Liver (tissue), 9 donors: ENCODE measurements around the gene PRKAR1B. TPM values are rescaled to one million over a fixed set of nuclear protein-coding genes. Genes with fewer than 3 reads are reported as not detected.

Source experiments
- DNase-seq: peaks from one replicate; pipeline ENCODE4 v3.0.0-alpha.2; 2017; ENCODE audit warnings: low spot score
- H3K27ac ChIP-seq, 2 donors: one replicate each; pipeline ENCODE4 v1.7.0; 2013; ENCODE audit warnings: inconsistent platforms in 2 of 2, low read length in 2 of 2, control low read depth in 1 of 2, low read depth in 1 of 2, mild to moderate bottlenecking in 1 of 2
- H3K27me3 ChIP-seq, 4 donors: one replicate each; pipeline versions ENCODE4 v1.6.1 to v1.7.0; 2013; ENCODE audit warnings: low read length in 3 of 4, inconsistent platforms in 1 of 4, mild to moderate bottlenecking in 1 of 4, moderate library complexity in 1 of 4; ENCODE audit not compliant: control insufficient read depth in 4 of 4, insufficient read depth in 4 of 4
- H3K36me3 ChIP-seq, 4 donors: one replicate each; pipeline versions ENCODE4 v1.6.1 to v1.7.0; 2013; ENCODE audit warnings: low read length in 3 of 4, mild to moderate bottlenecking in 3 of 4, low read depth in 1 of 4, moderate library complexity in 1 of 4; ENCODE audit not compliant: control insufficient read depth in 4 of 4, insufficient read depth in 3 of 4
- H3K4me1 ChIP-seq, 4 donors: one replicate each; pipeline versions ENCODE4 v1.6.1 to v1.7.0; 2013; ENCODE audit warnings: low read length in 3 of 4, mild to moderate bottlenecking in 3 of 4, moderate library complexity in 1 of 4; ENCODE audit not compliant: control insufficient read depth in 4 of 4, insufficient read depth in 4 of 4
- H3K4me3 ChIP-seq, 3 donors: one replicate each; pipeline versions ENCODE4 v1.6.1 to v1.7.0; 2013; ENCODE audit warnings: low read length in 3 of 3, control low read depth in 1 of 3, low read depth in 1 of 3, mild to moderate bottlenecking in 1 of 3
- H3K9ac ChIP-seq, 2 donors: one replicate each; pipeline ENCODE4 v1.7.0; 2013; ENCODE audit warnings: low read length in 2 of 2, mild to moderate bottlenecking in 2 of 2, moderate library complexity in 2 of 2, control low read depth in 1 of 2, low read depth in 1 of 2
- H3K9me3 ChIP-seq, 4 donors: one replicate each; pipeline versions ENCODE4 v1.6.1 to v1.7.0; 2013; ENCODE audit warnings: low read length in 3 of 4; ENCODE audit not compliant: control insufficient read depth in 4 of 4
- CTCF ChIP-seq: fragments of 150-350 bp; IDR thresholded peaks from 2 replicates; pipeline ENCODE4 v1.5.1; 2017; ENCODE audit warnings: improper control_type of control experiment, low read depth, low read length; ENCODE audit not compliant: missing input control
- EGR1 ChIP-seq, 2 donors: IDR thresholded peaks; 2 replicates each; pipeline ENCODE4 v1.6.1; 2016 to 2018; ENCODE audit warnings: antibody characterized with exemption in 2 of 2, low read depth in 2 of 2
- FOXA1 ChIP-seq: IDR thresholded peaks from 2 replicates; pipeline ENCODE4 v1.6.1; 2016; ENCODE audit warnings: antibody characterized with exemption
- FOXA2 ChIP-seq: IDR thresholded peaks from 2 replicates; pipeline ENCODE4 v1.6.1; 2016; ENCODE audit warnings: antibody characterized with exemption
- GABPA ChIP-seq, 2 donors: IDR thresholded peaks in 1 of 2; conservative IDR thresholded peaks in 1 of 2; 2 replicates each; pipeline ENCODE4 v1.6.1; 2016; ENCODE audit warnings: antibody characterized with exemption in 2 of 2, mild to moderate bottlenecking in 1 of 2, moderate library complexity in 1 of 2
- HNF4A ChIP-seq, 2 donors: conservative IDR thresholded peaks; 2 replicates each; pipeline ENCODE4 v1.6.1; 2016; ENCODE audit warnings: antibody characterized with exemption in 2 of 2, mild to moderate bottlenecking in 2 of 2
- HNF4G ChIP-seq: IDR thresholded peaks from 2 replicates; pipeline ENCODE4 v1.6.1; 2016; ENCODE audit warnings: antibody characterized with exemption
- JUND ChIP-seq, 2 donors: IDR thresholded peaks; 2 replicates each; pipeline ENCODE4 v1.6.1; 2016; ENCODE audit warnings: antibody characterized with exemption in 2 of 2
- MAX ChIP-seq: IDR thresholded peaks from 2 replicates; pipeline ENCODE4 v1.6.1; 2016; ENCODE audit warnings: antibody characterized with exemption
- NR2F2 ChIP-seq: IDR thresholded peaks from 2 replicates; pipeline ENCODE4 v1.6.1; 2016; ENCODE audit warnings: antibody characterized with exemption
- RAD21 ChIP-seq, 2 donors: IDR thresholded peaks; 2 replicates each; pipeline ENCODE4 v1.6.1; 2016; ENCODE audit warnings: antibody characterized with exemption in 2 of 2, mild to moderate bottlenecking in 2 of 2
- RXRA ChIP-seq, 2 donors: IDR thresholded peaks; 2 replicates each; pipeline ENCODE4 v1.6.1; 2017 to 2018; ENCODE audit warnings: antibody characterized with exemption in 2 of 2, mild to moderate bottlenecking in 1 of 2
- TAF1 ChIP-seq: conservative IDR thresholded peaks from 2 replicates; pipeline ENCODE4 v1.6.1; 2016; ENCODE audit warnings: antibody characterized with exemption, mild to moderate bottlenecking
- YY1 ChIP-seq: IDR thresholded peaks from 2 replicates; pipeline ENCODE4 v1.6.1; 2016; ENCODE audit warnings: antibody characterized with exemption, mild to moderate bottlenecking
- WGBS: extraction: QIAGEN DNeasy Blood & Tissue Kit; methylation state at CpG from one replicate; pipeline ENCODE4 v1.1.7; 2013; 5-methylcytosine and 5-hydroxymethylcytosine counted together
- polyA plus RNA-seq, 2 donors: library from polyadenylated mRNA; stranded (reverse) in 1 of 2; unstranded in 1 of 2; fragments of 200-250 nt in 1 of 2; fragments of >200 nt in 1 of 2; fragmentation: Nextera tagmentation in 1 of 2; extraction: Ambion mirVana in 1 of 2; gene quantifications; one replicate each; pipeline versions ENCODE4 v1.2.1 to v1.2.3, GENCODE V29; 2013 to 2015
- total RNA-seq, 2 donors: library from RNA; depleted of rRNA; stranded (reverse); fragments of >200 nt; gene quantifications; one replicate each; pipeline ENCODE4 v1.2.3, GENCODE V29; 2014
- TF ChIP-seq, protein P1 (sequence below): IDR thresholded peaks from 2 replicates; pipeline ENCODE4 v1.6.1; 2016; ENCODE audit warnings: antibody characterized with exemption
- TF ChIP-seq, protein P2 (sequence below): IDR thresholded peaks from 2 replicates; pipeline ENCODE4 v1.6.1; 2016; ENCODE audit warnings: antibody characterized with exemption
- TF ChIP-seq, protein P3 (sequence below): IDR thresholded peaks from 2 replicates; pipeline ENCODE4 v1.6.1; 2016; ENCODE audit warnings: antibody characterized with exemption, mild to moderate bottlenecking
- donor health status: healthy.
- donor health status: healthy.
- donor health status: healthy.
- donor health status: healthy.
- donor health status: healthy.

Gene PRKAR1B
- total RNA-seq (10 to 100 TPM; 11.1 to 14.4 TPM), polyA plus RNA-seq (10 to 100 TPM; 11.8 to 13.0 TPM)

DNA sequence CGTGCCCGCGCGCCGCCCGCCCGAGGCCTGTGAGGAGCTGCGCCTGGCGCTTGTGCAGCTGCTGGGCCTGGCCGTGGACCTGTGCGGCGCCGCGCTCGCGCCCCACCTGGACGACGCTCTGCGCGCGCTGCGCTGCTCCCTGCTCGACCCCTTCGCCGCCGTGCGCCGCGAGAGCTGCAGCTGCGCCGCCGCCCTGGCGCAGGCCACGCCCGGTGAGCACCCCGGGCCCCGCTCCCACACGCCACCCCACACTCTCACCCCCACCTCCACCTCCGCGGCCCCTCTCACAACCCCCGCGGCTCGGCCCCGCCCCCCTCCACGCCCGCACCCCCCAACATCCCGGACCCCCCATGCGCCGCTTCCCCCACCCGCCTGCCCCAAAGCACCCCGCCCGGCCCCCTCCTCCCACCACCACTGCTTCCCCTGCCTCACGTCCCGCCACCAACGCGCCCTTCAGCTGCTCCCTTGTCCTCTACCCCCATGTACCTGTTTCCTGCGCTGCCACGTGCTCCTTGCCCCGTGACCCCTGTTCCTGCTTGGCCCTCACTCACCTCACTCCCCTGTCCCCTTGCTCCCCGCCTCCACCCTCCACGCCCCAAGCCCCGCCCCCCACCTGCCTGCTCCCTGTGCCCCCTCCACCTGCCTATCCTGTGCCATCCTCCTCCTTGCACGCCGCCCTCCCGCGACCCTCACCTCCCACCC is at the start of gene PRKAR1B:
TSS of gene PRKAR1B (minus strand) at position 178 of the 702 bp plus-strand sequence. CDS start 15,776 bp downstream, outside the sequence.
- Histone ChIP-seq H3K9ac (peak within 1 kb of the TSS in 1 of 2 donors; percentile 23), H3K36me3 (peaks cover 0 to 6% (median 4%) of the 10 kb centered on the region in 4 donors), H3K4me1 (peaks cover 9 to 19% (median 13%) of the 10 kb centered on the region in 4 donors), H3K27ac (peak within 1 kb of the TSS; percentile 52 to 61), H3K27me3 (no peaks in the 10 kb centered on the region), H3K4me3 (peak within 1 kb of the TSS; percentile 81 to 93 (median 84)), H3K9me3 (no peaks in the 10 kb centered on the region)
- TF ChIP-seq FOXA2, result no peak
- TF ChIP-seq, protein P1, sequence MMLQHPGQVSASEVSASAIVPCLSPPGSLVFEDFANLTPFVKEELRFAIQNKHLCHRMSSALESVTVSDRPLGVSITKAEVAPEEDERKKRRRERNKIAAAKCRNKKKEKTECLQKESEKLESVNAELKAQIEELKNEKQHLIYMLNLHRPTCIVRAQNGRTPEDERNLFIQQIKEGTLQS, result no peak
- TF ChIP-seq HNF4A (conservative IDR thresholded peaks at IDR 0.05), result no peak
- no peak for TF ChIP-seq FOXA1
- no peak for TF ChIP-seq JUND (IDR thresholded peaks at IDR 0.05)
- TF ChIP-seq GABPA (IDR thresholded peaks at IDR 0.05 in 1 of 2, conservative IDR thresholded peaks at IDR 0.05 in 1 of 2), result no peak
- TF ChIP-seq HNF4G, result no peak
- TF ChIP-seq, protein P2, sequence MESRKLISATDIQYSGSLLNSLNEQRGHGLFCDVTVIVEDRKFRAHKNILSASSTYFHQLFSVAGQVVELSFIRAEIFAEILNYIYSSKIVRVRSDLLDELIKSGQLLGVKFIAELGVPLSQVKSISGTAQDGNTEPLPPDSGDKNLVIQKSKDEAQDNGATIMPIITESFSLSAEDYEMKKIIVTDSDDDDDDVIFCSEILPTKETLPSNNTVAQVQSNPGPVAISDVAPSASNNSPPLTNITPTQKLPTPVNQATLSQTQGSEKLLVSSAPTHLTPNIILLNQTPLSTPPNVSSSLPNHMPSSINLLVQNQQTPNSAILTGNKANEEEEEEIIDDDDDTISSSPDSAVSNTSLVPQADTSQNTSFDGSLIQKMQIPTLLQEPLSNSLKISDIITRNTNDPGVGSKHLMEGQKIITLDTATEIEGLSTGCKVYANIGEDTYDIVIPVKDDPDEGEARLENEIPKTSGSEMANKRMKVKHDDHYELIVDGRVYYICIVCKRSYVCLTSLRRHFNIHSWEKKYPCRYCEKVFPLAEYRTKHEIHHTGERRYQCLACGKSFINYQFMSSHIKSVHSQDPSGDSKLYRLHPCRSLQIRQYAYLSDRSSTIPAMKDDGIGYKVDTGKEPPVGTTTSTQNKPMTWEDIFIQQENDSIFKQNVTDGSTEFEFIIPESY, result no peak
- TF ChIP-seq EGR1 (IDR thresholded peaks at IDR 0.05; ENCODE audit: low read depth in 2 of 2), result no peak
- no peak for TF ChIP-seq NR2F2
- TF ChIP-seq, protein P3, sequence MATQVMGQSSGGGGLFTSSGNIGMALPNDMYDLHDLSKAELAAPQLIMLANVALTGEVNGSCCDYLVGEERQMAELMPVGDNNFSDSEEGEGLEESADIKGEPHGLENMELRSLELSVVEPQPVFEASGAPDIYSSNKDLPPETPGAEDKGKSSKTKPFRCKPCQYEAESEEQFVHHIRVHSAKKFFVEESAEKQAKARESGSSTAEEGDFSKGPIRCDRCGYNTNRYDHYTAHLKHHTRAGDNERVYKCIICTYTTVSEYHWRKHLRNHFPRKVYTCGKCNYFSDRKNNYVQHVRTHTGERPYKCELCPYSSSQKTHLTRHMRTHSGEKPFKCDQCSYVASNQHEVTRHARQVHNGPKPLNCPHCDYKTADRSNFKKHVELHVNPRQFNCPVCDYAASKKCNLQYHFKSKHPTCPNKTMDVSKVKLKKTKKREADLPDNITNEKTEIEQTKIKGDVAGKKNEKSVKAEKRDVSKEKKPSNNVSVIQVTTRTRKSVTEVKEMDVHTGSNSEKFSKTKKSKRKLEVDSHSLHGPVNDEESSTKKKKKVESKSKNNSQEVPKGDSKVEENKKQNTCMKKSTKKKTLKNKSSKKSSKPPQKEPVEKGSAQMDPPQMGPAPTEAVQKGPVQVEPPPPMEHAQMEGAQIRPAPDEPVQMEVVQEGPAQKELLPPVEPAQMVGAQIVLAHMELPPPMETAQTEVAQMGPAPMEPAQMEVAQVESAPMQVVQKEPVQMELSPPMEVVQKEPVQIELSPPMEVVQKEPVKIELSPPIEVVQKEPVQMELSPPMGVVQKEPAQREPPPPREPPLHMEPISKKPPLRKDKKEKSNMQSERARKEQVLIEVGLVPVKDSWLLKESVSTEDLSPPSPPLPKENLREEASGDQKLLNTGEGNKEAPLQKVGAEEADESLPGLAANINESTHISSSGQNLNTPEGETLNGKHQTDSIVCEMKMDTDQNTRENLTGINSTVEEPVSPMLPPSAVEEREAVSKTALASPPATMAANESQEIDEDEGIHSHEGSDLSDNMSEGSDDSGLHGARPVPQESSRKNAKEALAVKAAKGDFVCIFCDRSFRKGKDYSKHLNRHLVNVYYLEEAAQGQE, result no peak
- no peak for TF ChIP-seq MAX
- TF ChIP-seq RAD21 (IDR thresholded peaks at IDR 0.05), result no peak
- TF ChIP-seq TAF1, result no peak
- no peak for TF ChIP-seq RXRA (IDR thresholded peaks at IDR 0.05)
- TF ChIP-seq YY1, result no peak
- DNase-seq, result no peak
- 2% methylated on average over 66 of the region's 66 CpGs for WGBS

- no peak overlapping the region for H3K9ac ChIP-seq
- no peaks in the 10 kb centered on the region for H3K4me1 ChIP-seq
- H3K36me3 ChIP-seq, result peaks cover 0 to 26% (median 10%) of the 10 kb centered on the region in 4 donors
- H3K27me3 ChIP-seq, result no peaks in the 10 kb centered on the region
- 94% methylated on average over 10 of the region's 10 CpGs for WGBS
- H3K27ac ChIP-seq, result no peak overlapping the region
- no peaks in the 10 kb centered on the region for H3K9me3 ChIP-seq
- H3K4me3 ChIP-seq, result no peak overlapping the region
- DNase-seq, result no peak
- TF ChIP-seq CTCF (no peak), MAX (no peak), GABPA (IDR thresholded peaks at IDR 0.05 in 1 of 2, conservative IDR thresholded peaks at IDR 0.05 in 1 of 2) (no peak), RXRA (IDR thresholded peaks at IDR 0.05) (no peak), FOXA1 (no peak)
- TF ChIP-seq, protein P2, result no peak
- TF ChIP-seq, protein P3, result no peak
Measured at GRCh38 chr7:776381-776780, 49.3 kb upstream of the PRKAR1B start.
